ENCODE results near the gene TENM4. TPM values are rescaled to one million over a fixed set of nuclear protein-coding genes. Genes with fewer than 3 reads are reported as not detected.

TENM4 gene
- total RNA-seq, 1 donor from 2014 or later: 5.1 TPM

DNA sequence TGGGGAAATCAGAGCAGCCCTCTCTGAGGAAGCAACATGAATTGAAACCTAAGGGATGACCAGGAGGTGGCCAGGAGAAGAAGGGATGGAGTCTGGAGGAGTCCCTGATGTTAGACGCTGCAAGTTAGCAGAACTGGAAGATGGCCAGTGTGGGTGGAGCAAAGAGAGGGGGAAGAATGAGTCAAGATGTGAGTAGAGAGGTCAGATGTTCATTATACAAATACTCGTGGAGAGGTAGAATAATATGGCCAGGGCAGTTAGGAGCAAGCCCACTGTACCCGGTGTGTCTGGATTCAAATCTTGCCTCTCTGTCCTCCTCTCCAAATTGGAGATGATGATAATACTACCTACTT lies 242.0 kb downstream of the TENM4 start:
- no peaks in the 10 kb centered on the region for H3K27me3 ChIP-seq
- Mint-ChIP-seq H3K27ac (no peak overlapping the region), H3K4me3 (no peak overlapping the region), H3K9me3 (peaks cover 4% of the 10 kb centered on the region), H3K27me3 (ENCODE audit: insufficient read depth, low read depth) (peaks cover 2% of the 10 kb centered on the region), H3K4me1 (peaks cover 3% of the 10 kb centered on the region), H3K36me3 (no peaks in the 10 kb centered on the region)
- H3K27ac ChIP-seq: no peak overlapping the region
- no peak for TF ChIP-seq EZH2 (IDR thresholded peaks at IDR 0.05)
- TF ChIP-seq EZH2phosphoT487 (IDR thresholded peaks at IDR 0.05): no peak
- TF ChIP-seq, protein P1, sequence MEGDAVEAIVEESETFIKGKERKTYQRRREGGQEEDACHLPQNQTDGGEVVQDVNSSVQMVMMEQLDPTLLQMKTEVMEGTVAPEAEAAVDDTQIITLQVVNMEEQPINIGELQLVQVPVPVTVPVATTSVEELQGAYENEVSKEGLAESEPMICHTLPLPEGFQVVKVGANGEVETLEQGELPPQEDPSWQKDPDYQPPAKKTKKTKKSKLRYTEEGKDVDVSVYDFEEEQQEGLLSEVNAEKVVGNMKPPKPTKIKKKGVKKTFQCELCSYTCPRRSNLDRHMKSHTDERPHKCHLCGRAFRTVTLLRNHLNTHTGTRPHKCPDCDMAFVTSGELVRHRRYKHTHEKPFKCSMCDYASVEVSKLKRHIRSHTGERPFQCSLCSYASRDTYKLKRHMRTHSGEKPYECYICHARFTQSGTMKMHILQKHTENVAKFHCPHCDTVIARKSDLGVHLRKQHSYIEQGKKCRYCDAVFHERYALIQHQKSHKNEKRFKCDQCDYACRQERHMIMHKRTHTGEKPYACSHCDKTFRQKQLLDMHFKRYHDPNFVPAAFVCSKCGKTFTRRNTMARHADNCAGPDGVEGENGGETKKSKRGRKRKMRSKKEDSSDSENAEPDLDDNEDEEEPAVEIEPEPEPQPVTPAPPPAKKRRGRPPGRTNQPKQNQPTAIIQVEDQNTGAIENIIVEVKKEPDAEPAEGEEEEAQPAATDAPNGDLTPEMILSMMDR (IDR thresholded peaks at IDR 0.05): no peak
- H4K20me1 ChIP-seq (ENCODE audit: low read depth): no peaks in the 10 kb centered on the region
- H3K9ac ChIP-seq: no peak overlapping the region
- H3F3A ChIP-seq (ENCODE audit: low read depth): no peaks in the 10 kb centered on the region
- H2AFZ ChIP-seq (replicated peaks): no peak overlapping the region
- no peak for DNase-seq (ENCODE audit: low spot score)
- no peaks in the 10 kb centered on the region for H3K36me3 ChIP-seq
- no peaks in the 10 kb centered on the region for H3K79me2 ChIP-seq (ENCODE audit: low read depth)
- no peak overlapping the region for H3K4me3 ChIP-seq
- H3K4me1 ChIP-seq: no peaks in the 10 kb centered on the region
- no peak overlapping the region for H3K4me2 ChIP-seq
- no peaks in the 10 kb centered on the region for H3K9me3 ChIP-seq (ENCODE audit: low read depth)

DNA sequence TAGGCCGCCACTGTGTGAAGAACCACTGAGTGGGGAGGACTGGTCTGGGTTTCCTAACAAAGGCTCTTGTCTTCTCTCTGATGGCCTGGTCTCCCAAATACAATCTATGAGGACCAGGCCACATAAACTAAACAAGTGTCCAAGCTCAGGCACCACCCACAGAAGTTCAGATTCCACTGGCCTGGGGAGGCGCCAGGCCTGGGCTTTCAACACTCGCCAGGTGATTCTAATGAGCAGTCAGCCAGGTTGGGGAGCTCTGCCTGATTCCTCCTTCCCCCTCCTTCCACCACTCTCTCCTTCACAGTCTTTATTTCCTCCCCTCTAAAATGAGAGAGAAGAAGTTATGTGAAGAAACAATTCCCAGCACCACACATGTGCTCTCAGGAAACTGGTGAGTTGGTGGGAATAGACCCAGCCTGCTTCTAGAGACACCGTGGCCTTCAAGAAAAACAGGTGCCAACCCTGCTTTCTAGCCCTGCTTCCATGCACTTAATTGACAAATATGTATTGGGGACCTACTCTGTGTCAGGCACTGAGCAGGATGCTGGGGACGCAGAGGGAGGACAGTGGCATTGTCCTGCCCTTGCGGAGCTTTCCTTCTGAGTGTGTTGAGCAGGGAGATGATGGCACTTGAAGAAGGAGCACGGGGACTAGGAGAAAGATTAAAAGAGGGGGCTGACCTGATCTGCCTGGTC lies 242.5 kb downstream of the TENM4 start:
- H3K4me2 ChIP-seq: no peak overlapping the region
- no peaks in the 10 kb centered on the region for H3K36me3 ChIP-seq
- Mint-ChIP-seq H3K36me3 (peaks cover 2% of the 10 kb centered on the region), H3K4me1 (peaks cover 3% of the 10 kb centered on the region), H3K27me3 (ENCODE audit: insufficient read depth, low read depth) (peaks cover 2% of the 10 kb centered on the region), H3K27ac (no peak overlapping the region), H3K4me3 (no peak overlapping the region), H3K9me3 (peaks cover 4% of the 10 kb centered on the region)
- H3F3A ChIP-seq (ENCODE audit: low read depth): no peaks in the 10 kb centered on the region
- H3K4me3 ChIP-seq: no peak overlapping the region
- no peak overlapping the region for H3K9ac ChIP-seq
- H3K4me1 ChIP-seq: no peaks in the 10 kb centered on the region
- no peak overlapping the region for H2AFZ ChIP-seq (replicated peaks)
- TF ChIP-seq, protein P1 (IDR thresholded peaks at IDR 0.05): no peak
- TF ChIP-seq EZH2phosphoT487 (IDR thresholded peaks at IDR 0.05): no peak
- TF ChIP-seq EZH2 (IDR thresholded peaks at IDR 0.05): no peak
- H3K9me3 ChIP-seq (ENCODE audit: low read depth): no peaks in the 10 kb centered on the region
- H3K79me2 ChIP-seq (ENCODE audit: low read depth): no peaks in the 10 kb centered on the region
- H3K27ac ChIP-seq: no peak overlapping the region
- H3K27me3 ChIP-seq: no peaks in the 10 kb centered on the region
- DNase-seq (ENCODE audit: low spot score): no peak
- H4K20me1 ChIP-seq (ENCODE audit: low read depth): no peaks in the 10 kb centered on the region

DNA sequence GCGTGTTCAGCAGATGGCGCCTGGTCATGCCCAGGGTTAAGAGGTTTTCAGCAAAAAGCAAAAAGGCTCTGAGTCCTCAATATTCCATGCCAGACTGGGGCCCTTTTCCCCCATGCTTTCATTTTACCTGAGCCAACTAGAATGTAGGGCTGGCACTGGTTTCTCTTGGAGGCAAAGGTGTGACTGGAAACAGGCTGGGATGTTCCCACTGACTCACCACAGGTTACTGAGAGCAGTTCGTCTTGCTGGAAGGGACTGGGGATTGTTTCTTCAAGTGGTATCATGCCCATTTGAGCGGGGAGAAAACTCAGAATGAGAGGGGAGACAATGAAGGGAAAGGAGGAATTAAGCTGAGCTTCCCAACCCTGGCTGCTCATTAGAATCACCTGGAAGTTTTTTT lies 243.9 kb downstream of the TENM4 start:
- Mint-ChIP-seq H3K9me3 (peaks cover 6% of the 10 kb centered on the region), H3K4me1 (peaks cover 3% of the 10 kb centered on the region), H3K4me3 (no peak overlapping the region), H3K27me3 (ENCODE audit: insufficient read depth, low read depth) (peaks cover 2% of the 10 kb centered on the region), H3K27ac (no peak overlapping the region), H3K36me3 (peaks cover 4% of the 10 kb centered on the region)
- no peaks in the 10 kb centered on the region for H3K9me3 ChIP-seq (ENCODE audit: low read depth)
- H2AFZ ChIP-seq (replicated peaks): no peak overlapping the region
- no peaks in the 10 kb centered on the region for H3K79me2 ChIP-seq (ENCODE audit: low read depth)
- H3K4me1 ChIP-seq: no peaks in the 10 kb centered on the region
- H3K4me3 ChIP-seq: no peak overlapping the region
- no peak overlapping the region for H3K9ac ChIP-seq
- no peak overlapping the region for H3K4me2 ChIP-seq
- TF ChIP-seq EZH2 (IDR thresholded peaks at IDR 0.05): no peak
- TF ChIP-seq, protein P1 (IDR thresholded peaks at IDR 0.05): no peak
- TF ChIP-seq EZH2phosphoT487 (IDR thresholded peaks at IDR 0.05): no peak
- no peaks in the 10 kb centered on the region for H4K20me1 ChIP-seq (ENCODE audit: low read depth)
- no peak overlapping the region for H3K27ac ChIP-seq
- no peaks in the 10 kb centered on the region for H3K36me3 ChIP-seq
- no peak for DNase-seq (ENCODE audit: low spot score)
- H3K27me3 ChIP-seq: no peaks in the 10 kb centered on the region
- H3F3A ChIP-seq (ENCODE audit: low read depth): no peaks in the 10 kb centered on the region

Measured in neural progenitor cell (in vitro differentiated cells).